Measurements from ENCODE around the gene MET.

MET gene

GRCh38 chr7:116784647-116785046, 112.7 kb downstream of the MET start:
- H3F3A ChIP-seq (ENCODE audit: insufficient read depth) = no peaks in the 10 kb centered on the region
- H3K9ac ChIP-seq (ENCODE audit: low read length) = no peak overlapping the region
- no peaks in the 10 kb centered on the region for H3K36me3 ChIP-seq (ENCODE audit: low read length)
- H3K27ac ChIP-seq (ENCODE audit: low read depth, low read length) = no peak overlapping the region
- no peak overlapping the region for H3K4me2 ChIP-seq (ENCODE audit: low read depth, low read length, poor library complexity, severe bottlenecking)
- H3K9me3 ChIP-seq (ENCODE audit: insufficient read depth, low read length) = no peaks in the 10 kb centered on the region
- H4K20me1 ChIP-seq (ENCODE audit: low read depth, low read length) = no peaks in the 10 kb centered on the region
- H3K4me3 ChIP-seq (ENCODE audit: insufficient read depth, low read length, poor library complexity, severe bottlenecking) = no peak overlapping the region
- H3K27me3 ChIP-seq (ENCODE audit: low read length) = no peaks in the 10 kb centered on the region
- H2AFZ ChIP-seq (ENCODE audit: low read depth, low read length, severe bottlenecking) = no peak overlapping the region
- no peaks in the 10 kb centered on the region for H3K79me2 ChIP-seq (ENCODE audit: insufficient read depth, low read length)
- H3K9me2 ChIP-seq (replicated peaks; ENCODE audit: insufficient read depth, low read length) = no peaks in the 10 kb centered on the region
- TF ChIP-seq CTCF (IDR thresholded peaks at IDR 0.05; ENCODE audit: insufficient read depth, low read length, poor library complexity, severe bottlenecking) = no peak
- TF ChIP-seq EZH2phosphoT487 (conservative IDR thresholded peaks at IDR 0.05; ENCODE audit: low read length) = no peak

- Histone ChIP-seq H3K4me2 (ENCODE audit: low read depth, low read length, poor library complexity, severe bottlenecking) (no peak overlapping the region), H3K27me3 (ENCODE audit: low read length) (no peaks in the 10 kb centered on the region), H3K9ac (ENCODE audit: low read length) (no peak overlapping the region), H3K79me2 (ENCODE audit: insufficient read depth, low read length) (no peaks in the 10 kb centered on the region), H3F3A (ENCODE audit: insufficient read depth) (no peaks in the 10 kb centered on the region), H3K9me2 (replicated peaks; ENCODE audit: insufficient read depth, low read length) (no peaks in the 10 kb centered on the region), H2AFZ (ENCODE audit: low read depth, low read length, severe bottlenecking) (no peak overlapping the region), H3K4me3 (ENCODE audit: insufficient read depth, low read length, poor library complexity, severe bottlenecking) (no peak overlapping the region), H3K36me3 (ENCODE audit: low read length) (no peaks in the 10 kb centered on the region), H3K9me3 (ENCODE audit: insufficient read depth, low read length) (no peaks in the 10 kb centered on the region), H4K20me1 (ENCODE audit: low read depth, low read length) (no peaks in the 10 kb centered on the region), H3K27ac (ENCODE audit: low read depth, low read length) (no peak overlapping the region)
- TF ChIP-seq EZH2phosphoT487 (conservative IDR thresholded peaks at IDR 0.05; ENCODE audit: low read length) (no peak), CTCF (IDR thresholded peaks at IDR 0.05; ENCODE audit: insufficient read depth, low read length, poor library complexity, severe bottlenecking) (no peak)
Measured at GRCh38 chr7:116785843-116786242, 113.8 kb downstream of the MET start.

- no peaks in the 10 kb centered on the region for H3K27me3 ChIP-seq (ENCODE audit: low read length)
- H2AFZ ChIP-seq (ENCODE audit: low read depth, low read length, severe bottlenecking) = no peak overlapping the region
- H3K36me3 ChIP-seq (ENCODE audit: low read length) = no peaks in the 10 kb centered on the region
- H3K9me3 ChIP-seq (ENCODE audit: insufficient read depth, low read length) = no peaks in the 10 kb centered on the region
- no peak overlapping the region for H3K9ac ChIP-seq (ENCODE audit: low read length)
- no peak overlapping the region for H3K27ac ChIP-seq (ENCODE audit: low read depth, low read length)
- no peaks in the 10 kb centered on the region for H3K79me2 ChIP-seq (ENCODE audit: insufficient read depth, low read length)
- H3K4me2 ChIP-seq (ENCODE audit: low read depth, low read length, poor library complexity, severe bottlenecking) = no peak overlapping the region
- H4K20me1 ChIP-seq (ENCODE audit: low read depth, low read length) = no peaks in the 10 kb centered on the region
- H3K9me2 ChIP-seq (replicated peaks; ENCODE audit: insufficient read depth, low read length) = no peaks in the 10 kb centered on the region
- TF ChIP-seq EZH2phosphoT487 (conservative IDR thresholded peaks at IDR 0.05; ENCODE audit: low read length) = no peak
- peak; percentile 45 for TF ChIP-seq CTCF (IDR thresholded peaks at IDR 0.05; ENCODE audit: insufficient read depth, low read length, poor library complexity, severe bottlenecking)
- no peak overlapping the region for H3K4me3 ChIP-seq (ENCODE audit: insufficient read depth, low read length, poor library complexity, severe bottlenecking)
- H3F3A ChIP-seq (ENCODE audit: insufficient read depth) = no peaks in the 10 kb centered on the region
Measured at GRCh38 chr7:116786791-116787443, 114.9 kb downstream of the MET start.

All from SU-DHL-6 (cell line).